Fibroblast of villous mesenchyme (primary cell): Measurements from ENCODE around the gene MYH9. TPM values are rescaled to one million over a fixed set of nuclear protein-coding genes. Genes with fewer than 3 reads are reported as not detected.

Source experiments
- DNase-seq: peaks from one replicate; pipeline ENCODE4 v3.0.0-alpha.2; 2010; ENCODE audit warnings: low read depth
- H3K4me3 ChIP-seq: 2 replicates; pipeline ENCODE4 v1.5.1; 2011; ENCODE audit warnings: low read depth, mild to moderate bottlenecking, low read length
- CTCF ChIP-seq: IDR thresholded peaks from 2 replicates; pipeline ENCODE4 v1.5.1; 2012; ENCODE audit warnings: low read depth, mild to moderate bottlenecking, low read length; ENCODE audit not compliant: insufficient read depth
- total RNA-seq: library from RNA; depleted of rRNA; stranded (reverse); fragments of >200 nt; gene quantifications from 2 replicates; pipeline ENCODE4 v1.2.3, GENCODE V29; 2012

Gene MYH9
- total RNA-seq, 1 donor, result 1,420 TPM

DNA sequence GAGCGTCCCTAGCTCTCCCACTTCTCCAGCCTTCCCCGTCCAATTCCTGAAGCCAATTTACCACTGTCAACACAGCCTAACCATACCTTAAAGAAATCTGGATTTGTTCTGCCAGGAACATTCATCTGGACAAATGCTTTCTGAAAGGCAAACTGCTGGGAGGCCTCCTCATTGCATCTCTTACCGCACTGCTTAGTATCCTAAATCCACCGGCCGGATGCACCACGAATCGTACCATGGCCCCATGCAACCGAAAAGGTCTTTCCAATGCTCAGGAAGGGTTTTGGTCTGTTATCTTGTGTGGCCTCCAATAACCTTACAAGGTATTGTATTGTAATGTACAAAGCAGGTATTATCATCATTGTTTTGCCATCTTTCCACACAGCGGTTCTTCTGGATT, 57.6 kb downstream of the MYH9 start:
- TF ChIP-seq CTCF, result no peak
- H3K4me3 ChIP-seq, result no peak overlapping the region
- no peak for DNase-seq

DNA sequence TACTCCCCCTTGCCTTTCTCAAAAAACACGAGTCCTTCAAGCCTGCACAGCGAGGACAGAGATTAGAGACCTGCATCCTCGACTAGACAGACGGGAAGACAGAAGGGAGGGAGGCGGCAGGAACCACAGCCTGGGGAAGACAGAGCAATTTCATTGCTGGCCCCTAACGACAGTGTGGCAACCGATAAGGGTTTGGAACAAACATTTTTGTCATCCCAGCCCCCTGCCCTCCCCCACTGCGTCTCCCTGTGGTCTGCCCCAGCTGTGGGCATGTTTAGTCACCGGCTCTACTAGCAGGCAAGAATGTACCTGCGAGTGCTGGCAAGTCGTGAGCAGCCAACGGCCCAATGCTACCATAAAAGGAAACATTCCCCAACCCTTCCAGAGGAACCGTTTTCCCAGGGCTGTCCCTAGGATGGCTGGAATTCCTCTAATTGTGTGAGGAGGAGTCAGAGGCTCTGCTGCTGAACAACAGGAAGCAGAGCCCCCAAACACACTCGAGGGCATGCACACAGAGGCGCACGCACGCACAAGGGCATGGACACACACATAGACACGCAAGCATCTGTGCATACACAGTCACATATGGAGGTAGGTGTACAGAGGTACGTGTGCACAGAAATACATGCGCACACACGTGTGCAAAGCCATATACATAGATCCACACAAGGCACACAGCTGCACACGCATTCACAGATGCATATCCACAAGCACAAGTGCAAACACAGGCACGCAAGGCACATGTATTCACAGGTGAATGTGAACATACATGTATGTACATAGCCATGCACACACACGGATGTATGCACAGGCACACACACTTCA, 58.3 kb downstream of the MYH9 start:
- H3K4me3 ChIP-seq, result no peak overlapping the region
- peak; percentile 92 for DNase-seq
- no peak for TF ChIP-seq CTCF

DNA sequence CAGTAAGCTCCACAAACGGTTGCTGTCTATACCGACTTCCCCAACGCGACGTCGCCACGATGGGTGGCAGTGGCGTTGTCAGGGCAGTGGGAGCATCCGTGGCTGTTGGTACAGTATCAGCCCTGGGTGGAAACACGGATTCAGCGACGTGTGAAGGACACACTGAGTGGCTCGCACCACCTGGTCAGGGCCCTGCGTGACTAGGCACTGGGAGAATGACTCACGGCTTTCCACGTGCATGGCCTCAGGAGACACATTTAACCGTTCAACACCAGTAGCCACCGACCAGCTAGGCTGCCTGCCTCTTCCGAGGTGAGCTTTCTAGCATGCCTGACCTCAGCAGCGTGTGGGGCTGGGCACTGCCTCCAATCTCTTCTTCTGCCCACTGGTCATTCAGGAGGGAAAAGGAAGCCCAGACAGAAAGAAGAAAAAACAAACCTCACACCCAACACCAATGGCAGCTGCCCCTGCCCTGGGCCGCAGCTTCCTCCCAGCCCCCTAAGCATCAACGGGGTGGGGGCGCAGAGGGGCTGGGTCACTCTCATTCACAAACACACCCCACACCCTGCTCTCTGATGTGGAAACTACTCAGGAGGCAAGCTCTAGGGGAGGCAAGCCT, 59.0 kb downstream of the MYH9 start:
- peak; percentile 91 for DNase-seq
- no peak overlapping the region for H3K4me3 ChIP-seq
- TF ChIP-seq CTCF, result no peak

GRCh38 chr22:36327922-36328551, 59.7 kb downstream of the MYH9 start:
- TF ChIP-seq CTCF, result no peak
- peak; percentile 59 for DNase-seq
- no peak overlapping the region for H3K4me3 ChIP-seq

GRCh38 chr22:36326178-36327161, 61.3 kb downstream of the MYH9 start:
- TF ChIP-seq CTCF, result no peak
- DNase-seq, result no peak

More at GRCh38 chr22:36326178-36327161, 61.3 kb downstream of the MYH9 start:
- no peak overlapping the region for H3K4me3 ChIP-seq
